K562 (cell line): ENCODE measurements around the gene ARL4D. TPM values are rescaled to one million over a fixed set of nuclear protein-coding genes. Genes with fewer than 3 reads are reported as not detected.
A peak's percentile ranks its signal among the peaks of the same experiment; 100 is the strongest.

Experiments
- CEBPB ChIP-seq: fragments of 450-650 bp; IDR thresholded peaks from 2 replicates; pipeline ENCODE4 v1.6.1; 2016; ENCODE audit warnings: missing genetic modification characterization, missing compliant biosample characterization
- CREM ChIP-seq: IDR thresholded peaks from 2 replicates; pipeline ENCODE4 v1.6.1; 2014; ENCODE audit warnings: antibody characterized with exemption, low read depth
- FIP1L1 ChIP-seq: fragments of 200-400 bp; formaldehyde crosslinking; IDR thresholded peaks from 2 replicates; pipeline ENCODE4 v1.6.1; 2018; ENCODE audit warnings: mild to moderate bottlenecking, low read depth, low read length; ENCODE audit not compliant: poor library complexity, severe bottlenecking
- FUS ChIP-seq: fragments of 200-400 bp; formaldehyde crosslinking; optimal IDR thresholded peaks from 2 replicates; pipeline ENCODE3; 2017; ENCODE audit warnings: low read depth, low read length
- HCFC1 ChIP-seq: IDR thresholded peaks from 2 replicates; pipeline ENCODE4 v1.6.1; 2012; ENCODE audit warnings: low read depth, low read length, improper control_type of control experiment
- JUND ChIP-seq, 2 experiments: IDR thresholded peaks; 2 replicates in 1 of 2; 3 replicates in 1 of 2; pipeline ENCODE4 v1.6.1; 2011; ENCODE audit warnings: borderline replicate concordance in 2 of 2, low read depth in 2 of 2, low read length in 2 of 2, improper control_type of control experiment in 1 of 2, missing biosample characterization in 1 of 2, missing genetic modification characterization in 1 of 2, missing genetic modification reagents in 1 of 2
- KAT7 ChIP-seq: sonication (generic); formaldehyde crosslinking; IDR thresholded peaks from 2 replicates; pipeline ENCODE4 v1.8.0; 2022; ENCODE audit warnings: missing genetic modification reagents, mild to moderate bottlenecking, borderline replicate concordance
- MAZ ChIP-seq, 2 experiments: fragments of 450-650 bp in 1 of 2; sonication (generic) in 1 of 2; formaldehyde crosslinking; IDR thresholded peaks in 1 of 2; conservative IDR thresholded peaks in 1 of 2; 2 replicates each; pipeline versions ENCODE4 v1.4.0 to v1.5.0; 2020; ENCODE audit warnings: mild to moderate bottlenecking in 1 of 2, missing genetic modification reagents in 1 of 2
- NFE2 ChIP-seq: IDR thresholded peaks from 2 replicates; pipeline ENCODE4 v1.6.1; 2014; ENCODE audit warnings: antibody characterized with exemption, low read depth
- NRF1 ChIP-seq, 2 experiments: fragments of 450-650 bp; IDR thresholded peaks in 1 of 2; conservative IDR thresholded peaks in 1 of 2; 2 replicates each; pipeline ENCODE4 v1.6.1; 2014; ENCODE audit warnings: mild to moderate bottlenecking in 2 of 2
- PCBP1 ChIP-seq: fragments of 200-400 bp; formaldehyde crosslinking; IDR thresholded peaks from 2 replicates; pipeline ENCODE4 v1.6.1; 2018; ENCODE audit warnings: mild to moderate bottlenecking, low read depth, low read length; ENCODE audit not compliant: poor library complexity, severe bottlenecking
- POLR2H ChIP-seq: IDR thresholded peaks from 2 replicates; pipeline ENCODE4 v1.6.1; 2016; ENCODE audit warnings: missing genetic modification characterization, low read depth, mild to moderate bottlenecking, control low read depth, missing compliant biosample characterization, moderate library complexity
- PYGO2 ChIP-seq: fragments of 450-650 bp; IDR thresholded peaks from 2 replicates; pipeline ENCODE4 v1.6.1; 2016; ENCODE audit warnings: mild to moderate bottlenecking, missing genetic modification characterization, moderate library complexity, missing compliant biosample characterization
- RBM25 ChIP-seq: fragments of 200-400 bp; formaldehyde crosslinking; IDR thresholded peaks from 2 replicates; pipeline ENCODE4 v1.6.1; 2018; ENCODE audit warnings: low read length, low read depth, moderate library complexity; ENCODE audit not compliant: severe bottlenecking
- SLC30A9 ChIP-seq: fragments of 250-450 bp; sonication (Bioruptor Pico); IDR thresholded peaks from 2 replicates; pipeline ENCODE4 v1.8.0; 2022; ENCODE audit warnings: mild to moderate bottlenecking, moderate library complexity
- SMARCA5 ChIP-seq: fragments of 450-650 bp; IDR thresholded peaks from 2 replicates; pipeline ENCODE4 v1.6.1; 2016
- SP1 ChIP-seq: sonication (generic); formaldehyde crosslinking; IDR thresholded peaks from 2 replicates; pipeline ENCODE4 v1.8.1; 2022; ENCODE audit warnings: mild to moderate bottlenecking, missing genetic modification reagents
- TAF15 ChIP-seq: fragments of 200-400 bp; formaldehyde crosslinking; IDR thresholded peaks from 2 replicates; pipeline ENCODE4 v1.6.1; 2017; ENCODE audit warnings: mild to moderate bottlenecking, low read depth, low read length, moderate library complexity
- TFAM ChIP-seq: fragments of 250-450 bp; sonication (Bioruptor Pico); conservative IDR thresholded peaks from 2 replicates; pipeline ENCODE4 v1.5.0; 2021; ENCODE audit warnings: mild to moderate bottlenecking, moderate library complexity
- TSC22D4 ChIP-seq: fragments of 450-650 bp; IDR thresholded peaks from 2 replicates; pipeline ENCODE4 v1.6.1; 2016; ENCODE audit warnings: missing genetic modification characterization, missing biosample characterization, control low read depth
- ZEB2 ChIP-seq: fragments of 450-650 bp; IDR thresholded peaks from 2 replicates; pipeline ENCODE4 v1.6.1; 2016
- ZNF644 ChIP-seq: fragments of 200-800 bp; sonication (Bioruptor generic); IDR thresholded peaks from 2 replicates; pipeline ENCODE4 v1.6.1; 2016; ENCODE audit warnings: low read depth, missing genetic modification characterization, missing compliant biosample characterization
- ZNF778 ChIP-seq: fragments of 450-650 bp; formaldehyde crosslinking; IDR thresholded peaks from 2 replicates; pipeline ENCODE4 v1.4.0; 2020; ENCODE audit warnings: mild to moderate bottlenecking, moderate library complexity
- polyA plus RNA-seq, 8 experiments: library from polyadenylated mRNA; depleted of rRNA in 4 of 8; stranded (reverse) in 5 of 8; unstranded in 3 of 8; fragments of >200 nt; fragmentation: Nextera tagmentation in 2 of 8; fragmentation: Illumina TruSeq in 1 of 8; extraction: Ambion mirVana in 2 of 8; extraction: Trizol in 1 of 8; gene quantifications; 2 replicates each; pipeline versions ENCODE4 v1.2.1 to v1.2.3, GENCODE V29; 2011 to 2014; ENCODE audit warnings: inconsistent platforms in 1 of 8, missing spikeins in 1 of 8
- total RNA-seq, 7 experiments: library from RNA; depleted of rRNA in 6 of 7; stranded (reverse); fragments of >200 nt in 6 of 7; fragmentation: Illumina TruSeq in 2 of 7; extraction: Trizol in 2 of 7; gene quantifications; 2 replicates each; pipeline versions ENCODE4 v1.2.1 to v1.2.3, GENCODE V29; 2011 to 2021; ENCODE audit warnings: low replicate concordance in 1 of 7
- TF ChIP-seq, protein P1 (sequence below), 2 experiments: fragments of 450-650 bp in 1 of 2; sonication (generic) in 1 of 2; formaldehyde crosslinking in 1 of 2; IDR thresholded peaks in 1 of 2; conservative IDR thresholded peaks in 1 of 2; 2 replicates each; pipeline versions ENCODE4 v1.6.1 to v1.8.1; 2016 to 2023; ENCODE audit warnings: mild to moderate bottlenecking in 2 of 2, moderate library complexity in 2 of 2, inconsistent platforms in 1 of 2, missing genetic modification reagents in 1 of 2
- TF ChIP-seq, protein P2 (sequence below), 3 experiments: IDR thresholded peaks in 2 of 3; conservative IDR thresholded peaks in 1 of 3; 2 replicates each; pipeline ENCODE4 v1.5.1; 2011 to 2012; ENCODE audit warnings: low read length in 3 of 3, mild to moderate bottlenecking in 3 of 3, control low read depth in 2 of 3, improper control_type of control experiment in 1 of 3, inconsistent platforms in 1 of 3, low read depth in 1 of 3, mixed read lengths in 1 of 3, moderate library complexity in 1 of 3; ENCODE audit not compliant: insufficient read depth in 2 of 3
- TF ChIP-seq, protein P3 (sequence below): IDR thresholded peaks from 3 replicates; pipeline ENCODE4 v1.6.1; 2011; ENCODE audit warnings: borderline replicate concordance, mild to moderate bottlenecking; ENCODE audit not compliant: insufficient read length, insufficient read depth

The ARL4D gene
- total and polyA plus RNA-seq, 9 of the 15 experiments (the other 6 are each of a cell fraction or from before 2014, with no cell fraction given): 0.07 to 0.53 (median 0.28) TPM; not detected in 1

DNA sequence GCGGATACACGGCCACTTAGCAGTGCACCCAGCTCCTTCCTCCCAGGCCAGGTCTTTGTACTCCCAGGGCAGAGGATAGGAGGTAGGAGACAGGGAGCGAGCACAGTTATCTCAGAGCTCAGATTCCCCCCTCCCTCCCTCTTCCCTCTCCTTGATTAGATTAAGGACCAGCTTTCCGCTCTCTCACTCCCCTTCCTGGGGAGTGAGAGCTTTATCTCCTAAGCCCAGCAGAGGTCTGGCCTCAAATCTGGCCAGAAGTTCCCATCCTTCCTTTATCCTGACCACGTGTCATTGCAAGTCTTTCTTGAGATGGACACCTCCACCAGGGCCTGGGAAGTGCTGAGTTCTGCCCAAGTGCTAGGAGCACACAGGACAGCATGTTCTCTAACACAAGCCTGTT is 5.1 kb downstream of the ARL4D start (continued):
- TF ChIP-seq NFE2 (0 out of 2 replicates have a peak, but pooled peaks have one; percentile 7), CREM (no peak), MAZ (CRISPR knock-in tag; conservative IDR thresholded peaks at IDR 0.05 in 1 of 2, IDR thresholded peaks at IDR 0.05 in 1 of 2) (peak; percentile 85 to 91), PYGO2 (tag) (0 out of 2 replicates have a peak, but pooled peaks have one; percentile 43), FIP1L1 (no peak), PCBP1 (no peak), RBM25 (no peak), POLR2H (no peak), SMARCA5 (no peak), KAT7 (CRISPR knock-in tag) (no peak), FUS (no peak), TFAM (CRISPR knock-in tag) (no peak), JUND (IDR thresholded peaks at IDR 0.05; ENCODE audit: borderline replicate concordance, low read depth, low read length) (no peak; the same call in 1 of the 2 replicates), JUND (tag; IDR thresholded peaks at IDR 0.05; ENCODE audit: borderline replicate concordance, low read depth, low read length) (no peak), CEBPB (tag) (no peak), NRF1 (conservative IDR thresholded peaks at IDR 0.05 in 1 of 2, IDR thresholded peaks at IDR 0.05 in 1 of 2) (no peak), SP1 (CRISPR knock-in tag) (no peak), TAF15 (no peak), ZNF778 (CRISPR knock-in tag) (no peak), ZEB2 (no peak), TSC22D4 (tag) (no peak), ZNF644 (tag) (peak; percentile 82), SLC30A9 (CRISPR knock-in tag) (no peak), HCFC1 (no peak)
- TF ChIP-seq, protein P1, sequence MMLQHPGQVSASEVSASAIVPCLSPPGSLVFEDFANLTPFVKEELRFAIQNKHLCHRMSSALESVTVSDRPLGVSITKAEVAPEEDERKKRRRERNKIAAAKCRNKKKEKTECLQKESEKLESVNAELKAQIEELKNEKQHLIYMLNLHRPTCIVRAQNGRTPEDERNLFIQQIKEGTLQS (IDR thresholded peaks at IDR 0.05): no peak; the same call in 1 of the 2 replicates
- TF ChIP-seq, protein P1 (CRISPR knock-in tag; conservative IDR thresholded peaks at IDR 0.05): no peak
- TF ChIP-seq, protein P2, sequence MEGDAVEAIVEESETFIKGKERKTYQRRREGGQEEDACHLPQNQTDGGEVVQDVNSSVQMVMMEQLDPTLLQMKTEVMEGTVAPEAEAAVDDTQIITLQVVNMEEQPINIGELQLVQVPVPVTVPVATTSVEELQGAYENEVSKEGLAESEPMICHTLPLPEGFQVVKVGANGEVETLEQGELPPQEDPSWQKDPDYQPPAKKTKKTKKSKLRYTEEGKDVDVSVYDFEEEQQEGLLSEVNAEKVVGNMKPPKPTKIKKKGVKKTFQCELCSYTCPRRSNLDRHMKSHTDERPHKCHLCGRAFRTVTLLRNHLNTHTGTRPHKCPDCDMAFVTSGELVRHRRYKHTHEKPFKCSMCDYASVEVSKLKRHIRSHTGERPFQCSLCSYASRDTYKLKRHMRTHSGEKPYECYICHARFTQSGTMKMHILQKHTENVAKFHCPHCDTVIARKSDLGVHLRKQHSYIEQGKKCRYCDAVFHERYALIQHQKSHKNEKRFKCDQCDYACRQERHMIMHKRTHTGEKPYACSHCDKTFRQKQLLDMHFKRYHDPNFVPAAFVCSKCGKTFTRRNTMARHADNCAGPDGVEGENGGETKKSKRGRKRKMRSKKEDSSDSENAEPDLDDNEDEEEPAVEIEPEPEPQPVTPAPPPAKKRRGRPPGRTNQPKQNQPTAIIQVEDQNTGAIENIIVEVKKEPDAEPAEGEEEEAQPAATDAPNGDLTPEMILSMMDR (IDR thresholded peaks at IDR 0.05 in 2 of 3, conservative IDR thresholded peaks at IDR 0.05 in 1 of 3; ENCODE audit: insufficient read depth in 2 of 3, low read depth in 1 of 3, low read length in 3 of 3): no peak
- TF ChIP-seq, protein P3, sequence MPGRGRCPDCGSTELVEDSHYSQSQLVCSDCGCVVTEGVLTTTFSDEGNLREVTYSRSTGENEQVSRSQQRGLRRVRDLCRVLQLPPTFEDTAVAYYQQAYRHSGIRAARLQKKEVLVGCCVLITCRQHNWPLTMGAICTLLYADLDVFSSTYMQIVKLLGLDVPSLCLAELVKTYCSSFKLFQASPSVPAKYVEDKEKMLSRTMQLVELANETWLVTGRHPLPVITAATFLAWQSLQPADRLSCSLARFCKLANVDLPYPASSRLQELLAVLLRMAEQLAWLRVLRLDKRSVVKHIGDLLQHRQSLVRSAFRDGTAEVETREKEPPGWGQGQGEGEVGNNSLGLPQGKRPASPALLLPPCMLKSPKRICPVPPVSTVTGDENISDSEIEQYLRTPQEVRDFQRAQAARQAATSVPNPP: no peak
